PC-9 (cell line): ENCODE data around the gene SPP2. TPM values are rescaled to one million over a fixed set of nuclear protein-coding genes. Genes with fewer than 3 reads are reported as not detected.

Experiments used
- BruUV-seq: library from RNA; stranded (reverse); fragments of 400-500 nt; replicated peaks from 2 replicates; lab custom pipeline; 2021; lab: Mats Ljungman, UMichigan
- CTCF ChIA-PET: fragments of 300-600 bp; sonication (Branson Sonifier 250); formaldehyde crosslinking; loops from one replicate; lab custom pipeline; 2022; ENCODE audit warnings: antibody characterized with exemption; lab: Charles Lee
- POLR2A ChIA-PET: fragments of 300-600 bp; sonication (Branson Sonifier 250); formaldehyde crosslinking; loops from one replicate; lab custom pipeline; 2022; ENCODE audit warnings: antibody characterized with exemption; ENCODE audit not compliant: unreplicated experiment; lab: Charles Lee
- DNase-seq, 2 experiments: peaks; one replicate each; pipeline versions ENCODE4 v3.0.0 to v3.0.0-alpha.2; 2015 to 2022; ENCODE audit warnings: mixed read lengths in 1 of 2
- H2AFZ ChIP-seq: fragments of 200-600 bp; sonication (generic); 2 replicates; pipeline ENCODE4 v1.8.1; 2017; ENCODE audit warnings: antibody characterized with exemption
- H3F3A ChIP-seq: fragments of 200-600 bp; sonication (generic); 2 replicates; pipeline ENCODE4 v1.8.1; 2017; ENCODE audit warnings: antibody characterized with exemption, mild to moderate bottlenecking, low read depth; ENCODE audit not compliant: insufficient read depth
- H3K27ac ChIP-seq: fragments of 200-600 bp; sonication (generic); 2 replicates; pipeline ENCODE4 v1.6.1; 2016; ENCODE audit warnings: mixed run types
- H3K27me3 ChIP-seq: fragments of 200-600 bp; sonication (generic); 2 replicates; pipeline ENCODE4 v1.6.1; 2016; ENCODE audit warnings: low read depth, mixed run types; ENCODE audit not compliant: insufficient read depth
- H3K36me3 ChIP-seq: fragments of 200-600 bp; sonication (generic); 2 replicates; pipeline ENCODE4 v1.6.1; 2016; ENCODE audit warnings: low read depth, mixed run types
- H3K4me1 ChIP-seq: fragments of 200-600 bp; sonication (generic); replicated peaks from 2 replicates; pipeline ENCODE4 v1.6.1; 2016; ENCODE audit warnings: mixed run types; ENCODE audit not compliant: insufficient read depth
- H3K4me2 ChIP-seq: fragments of 200-600 bp; sonication (generic); 2 replicates; pipeline ENCODE4 v1.6.1; 2017; ENCODE audit warnings: mixed run types
- H3K4me3 ChIP-seq: fragments of 200-600 bp; sonication (generic); 2 replicates; pipeline ENCODE4 v1.6.1; 2016; ENCODE audit warnings: mixed run types
- H3K79me2 ChIP-seq: fragments of 200-600 bp; sonication (generic); 2 replicates; pipeline ENCODE4 v1.6.1; 2017; ENCODE audit warnings: low read depth, mixed run types
- H3K9me2 ChIP-seq: fragments of 200-600 bp; sonication (generic); 2 replicates; pipeline ENCODE4 v1.8.1; 2017; ENCODE audit warnings: mild to moderate bottlenecking; ENCODE audit not compliant: insufficient read depth
- H3K9me3 ChIP-seq: fragments of 200-600 bp; sonication (generic); 2 replicates; pipeline ENCODE4 v1.8.1; 2016; ENCODE audit warnings: low read depth; ENCODE audit not compliant: insufficient read depth
- H4K20me1 ChIP-seq: fragments of 200-600 bp; sonication (generic); 2 replicates; pipeline ENCODE4 v1.8.1; 2017; ENCODE audit not compliant: insufficient read depth
- EZH2 ChIP-seq: fragments of 200-600 bp; sonication (generic); IDR thresholded peaks from 2 replicates; pipeline ENCODE4 v1.8.0; 2017; ENCODE audit warnings: antibody characterized with exemption, low read depth
- intact Hi-C: fragments of 100-400 bp; cut with micrococcal nuclease; formaldehyde crosslinking; loops from one replicate; pipeline ENCODE4 v1.10.0; 2022; ENCODE audit not compliant: unreplicated experiment
- total RNA-seq: library from RNA; stranded (reverse); gene quantifications from 2 replicates; pipeline ENCODE4 v1.2.3, GENCODE V29; 2021
- TF ChIP-seq, protein P1 (sequence below): fragments of 200-600 bp; sonication (generic); conservative IDR thresholded peaks from 2 replicates; pipeline ENCODE4 v1.6.1; 2017; ENCODE audit warnings: mixed run types, antibody characterized with exemption, mild to moderate bottlenecking, moderate library complexity

Gene SPP2
- total RNA-seq, 1 experiment from 2014 or later = not detected

DNA sequence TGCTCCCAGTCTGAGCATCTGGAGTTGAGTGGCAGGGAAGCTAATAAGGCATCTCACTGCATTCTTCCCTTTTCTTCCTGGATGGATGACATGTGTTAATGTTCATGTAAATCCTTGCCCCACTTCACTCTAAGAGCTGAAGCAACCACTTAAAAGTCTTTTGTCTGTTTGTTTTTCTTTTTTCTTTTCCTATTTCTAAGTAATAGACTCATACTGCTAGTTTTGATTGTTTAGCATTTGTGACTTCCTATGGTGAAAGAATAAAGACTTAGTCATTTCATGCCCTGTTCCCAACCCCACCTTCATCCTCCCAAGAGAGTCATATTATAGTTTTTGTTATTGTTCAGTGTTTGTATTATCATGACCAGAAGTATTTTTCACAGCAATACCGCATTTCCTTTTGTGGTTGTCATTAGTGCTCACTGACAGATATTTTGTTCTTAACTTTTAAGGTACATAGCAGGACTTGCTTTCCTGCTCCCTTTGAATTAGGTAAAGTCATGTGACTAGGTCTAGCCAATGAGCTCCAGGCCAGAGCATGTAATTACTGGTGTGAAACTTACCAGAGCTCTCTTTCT lies 18.1 kb upstream of the SPP2 start:
- Histone ChIP-seq H2AFZ (0 out of 2 replicates have a peak overlapping the region, but pooled peaks have one; percentile 3), H3K4me1 (no peaks in the 10 kb centered on the region), H3K4me3 (no peak overlapping the region), H3K9me3 (0 out of 2 replicates have a peak, but pooled peaks cover 10% of the 10 kb centered on the region), H3K79me2 (no peaks in the 10 kb centered on the region), H4K20me1 (no peaks in the 10 kb centered on the region), H3K4me2 (no peak overlapping the region; the same call in 1 of the 2 replicates), H3K36me3 (no peaks in the 10 kb centered on the region), H3K27me3 (no peaks in the 10 kb centered on the region), H3K9me2 (no peaks in the 10 kb centered on the region), H3F3A (peaks cover 8% of the 10 kb centered on the region; the same call in 1 of the 2 replicates), H3K27ac (no peak overlapping the region)
- ChIA-PET CTCF (no interaction called here), POLR2A (interaction anchor here (0.6 kb wide), 1 partner anchor 146 kb away, joined by 4 read pairs; no protein-coding TSS in a partner anchor)
- TF ChIP-seq, protein P1, sequence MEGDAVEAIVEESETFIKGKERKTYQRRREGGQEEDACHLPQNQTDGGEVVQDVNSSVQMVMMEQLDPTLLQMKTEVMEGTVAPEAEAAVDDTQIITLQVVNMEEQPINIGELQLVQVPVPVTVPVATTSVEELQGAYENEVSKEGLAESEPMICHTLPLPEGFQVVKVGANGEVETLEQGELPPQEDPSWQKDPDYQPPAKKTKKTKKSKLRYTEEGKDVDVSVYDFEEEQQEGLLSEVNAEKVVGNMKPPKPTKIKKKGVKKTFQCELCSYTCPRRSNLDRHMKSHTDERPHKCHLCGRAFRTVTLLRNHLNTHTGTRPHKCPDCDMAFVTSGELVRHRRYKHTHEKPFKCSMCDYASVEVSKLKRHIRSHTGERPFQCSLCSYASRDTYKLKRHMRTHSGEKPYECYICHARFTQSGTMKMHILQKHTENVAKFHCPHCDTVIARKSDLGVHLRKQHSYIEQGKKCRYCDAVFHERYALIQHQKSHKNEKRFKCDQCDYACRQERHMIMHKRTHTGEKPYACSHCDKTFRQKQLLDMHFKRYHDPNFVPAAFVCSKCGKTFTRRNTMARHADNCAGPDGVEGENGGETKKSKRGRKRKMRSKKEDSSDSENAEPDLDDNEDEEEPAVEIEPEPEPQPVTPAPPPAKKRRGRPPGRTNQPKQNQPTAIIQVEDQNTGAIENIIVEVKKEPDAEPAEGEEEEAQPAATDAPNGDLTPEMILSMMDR = no peak
- no peak for TF ChIP-seq EZH2
- no TSS peak for BruUV-seq
- no peak for DNase-seq
- intact Hi-C loops = no loop called here

DNA sequence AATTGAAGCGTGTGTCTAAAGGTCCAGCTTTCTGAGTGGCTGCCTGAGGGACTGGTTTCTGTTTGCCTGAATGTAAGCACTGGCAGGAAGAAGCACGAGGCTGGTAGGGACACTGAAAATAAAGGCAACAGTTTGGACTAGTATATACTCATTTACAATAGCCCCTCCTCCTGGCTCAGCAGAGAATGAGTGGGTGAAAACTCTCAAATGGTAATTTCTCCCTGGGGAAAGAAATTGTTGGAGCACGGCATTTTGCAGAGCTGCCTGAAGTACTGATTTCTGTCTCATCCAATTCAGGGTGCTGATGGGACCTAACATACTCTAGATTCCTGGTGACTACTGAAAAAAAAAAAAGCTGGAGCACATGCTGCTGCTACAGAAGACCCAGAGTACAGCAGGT lies 17.3 kb upstream of the SPP2 start:
- DNase-seq = no peak
- H3K36me3 ChIP-seq = no peaks in the 10 kb centered on the region
- H3F3A ChIP-seq = peaks cover 8% of the 10 kb centered on the region; the same call in 1 of the 2 replicates
- no peak overlapping the region for H2AFZ ChIP-seq
- no peak overlapping the region for H3K4me3 ChIP-seq
- TF ChIP-seq, protein P1 = no peak
- no peak for TF ChIP-seq EZH2
- H3K27ac ChIP-seq = no peak overlapping the region
- no peaks in the 10 kb centered on the region for H3K27me3 ChIP-seq
- H3K9me2 ChIP-seq = no peaks in the 10 kb centered on the region
- no peaks in the 10 kb centered on the region for H3K79me2 ChIP-seq
- H3K4me2 ChIP-seq = no peak overlapping the region
- intact Hi-C loops = no loop called here
- no peaks in the 10 kb centered on the region for H4K20me1 ChIP-seq
- H3K4me1 ChIP-seq = no peaks in the 10 kb centered on the region
- H3K9me3 ChIP-seq = peaks cover 10% of the 10 kb centered on the region; the same call in 1 of the 2 replicates
- ChIA-PET CTCF (interaction anchor here (0.7 kb wide), 1 partner anchor 17 kb away, joined by 3 read pairs; no protein-coding TSS in a partner anchor), POLR2A (no interaction called here)
- no TSS peak for BruUV-seq

DNA sequence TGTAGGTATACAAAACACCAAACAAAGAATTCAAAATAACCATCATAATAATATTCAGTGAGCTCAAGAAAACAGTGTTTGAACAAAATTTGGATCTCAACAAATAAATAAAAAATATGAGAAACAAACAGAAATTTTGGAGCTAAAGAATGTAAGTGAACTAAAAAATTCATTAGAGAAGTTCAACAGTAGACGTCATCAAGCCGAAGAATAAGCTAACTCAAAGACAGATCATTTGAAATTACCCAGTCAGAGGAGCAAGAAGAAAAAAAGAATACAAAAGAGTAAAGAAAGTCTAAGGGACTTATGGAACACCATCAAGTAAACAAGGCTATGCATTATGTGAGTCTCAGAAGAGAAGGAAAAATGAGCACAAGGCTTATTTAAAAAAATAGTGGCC lies 16.6 kb upstream of the SPP2 start:
- peaks cover 10% of the 10 kb centered on the region; the same call in 1 of the 2 replicates for H3K9me3 ChIP-seq
- no peak overlapping the region for H3K4me2 ChIP-seq
- H3F3A ChIP-seq = peaks cover 8% of the 10 kb centered on the region; the same call in 1 of the 2 replicates
- H3K27me3 ChIP-seq = no peaks in the 10 kb centered on the region
- no peaks in the 10 kb centered on the region for H3K36me3 ChIP-seq
- no peaks in the 10 kb centered on the region for H4K20me1 ChIP-seq
- ChIA-PET POLR2A (no interaction called here), CTCF (interaction anchor here (0.7 kb wide), 1 partner anchor 17 kb away, joined by 3 read pairs; no protein-coding TSS in a partner anchor)
- no peak overlapping the region for H3K4me3 ChIP-seq
- H3K79me2 ChIP-seq = no peaks in the 10 kb centered on the region
- intact Hi-C loops = no loop called here
- TF ChIP-seq, protein P1 = no peak
- no peak for TF ChIP-seq EZH2
- no peak overlapping the region for H2AFZ ChIP-seq
- no peak for DNase-seq
- no TSS peak for BruUV-seq
- H3K4me1 ChIP-seq = no peaks in the 10 kb centered on the region
- H3K9me2 ChIP-seq = no peaks in the 10 kb centered on the region
- no peak overlapping the region for H3K27ac ChIP-seq
